Measurements from ENCODE around the gene CTNS. TPM values are rescaled to one million over a fixed set of nuclear protein-coding genes. Genes with fewer than 3 reads are reported as not detected.

Gene CTNS
- total and polyA plus RNA-seq, 4 donors: 7.7 to 24.9 (median 19.2) TPM

GRCh38 chr17:3603119-3603869 is 33.3 kb upstream of the CTNS start:
- H3K9me3 ChIP-seq (ENCODE audit: control insufficient read depth in 4 of 4, insufficient read depth in 3 of 4, low read length in 3 of 4): peaks cover 0 to 1% (median 0%) of the 10 kb centered on the region in 4 donors
- no peak for TF ChIP-seq CTCF (IDR thresholded peaks at IDR 0.05; ENCODE audit: control extremely low read depth, extremely low read depth)
- H3K36me3 ChIP-seq (ENCODE audit: control insufficient read depth in 4 of 4, insufficient read depth in 4 of 4, low read length in 4 of 4): peaks cover 6 to 19% (median 9%) of the 10 kb centered on the region in 4 donors
- no peak overlapping the region for H3K27ac ChIP-seq (ENCODE audit: low read depth in 1 of 2, low read length in 1 of 2)
- WGBS, 2 donors: 94% methylated on average over 17 of the region's 17 CpGs
- no peak overlapping the region for H3K9ac ChIP-seq (ENCODE audit: insufficient read depth in 1 of 2, low read length in 2 of 2)
- no peak for DNase-seq
- H3K4me1 ChIP-seq (ENCODE audit: control insufficient read depth in 5 of 5, insufficient read depth in 5 of 5, low read length in 5 of 5): no peaks in the 10 kb centered on the region
- H3K27me3 ChIP-seq (ENCODE audit: control insufficient read depth in 3 of 3, insufficient read depth in 3 of 3, low read length in 2 of 3): no peaks in the 10 kb centered on the region
- ATAC-seq (ENCODE audit: insufficient read depth, low FRiP score): no peak
- no peak overlapping the region for H3K4me3 ChIP-seq

- Histone ChIP-seq H3K9me3 (ENCODE audit: control insufficient read depth in 4 of 4, insufficient read depth in 3 of 4, low read length in 3 of 4) (peaks cover 0 to 1% (median 0%) of the 10 kb centered on the region in 4 donors), H3K4me3 (no peak overlapping the region), H3K36me3 (ENCODE audit: control insufficient read depth in 4 of 4, insufficient read depth in 4 of 4, low read length in 4 of 4) (peaks cover 6 to 19% (median 11%) of the 10 kb centered on the region in 4 donors), H3K27ac (ENCODE audit: low read depth in 1 of 2, low read length in 1 of 2) (no peak overlapping the region), H3K9ac (ENCODE audit: insufficient read depth in 1 of 2, low read length in 2 of 2) (no peak overlapping the region), H3K27me3 (ENCODE audit: control insufficient read depth in 3 of 3, insufficient read depth in 3 of 3, low read length in 2 of 3) (no peaks in the 10 kb centered on the region), H3K4me1 (ENCODE audit: control insufficient read depth in 5 of 5, insufficient read depth in 5 of 5, low read length in 5 of 5) (no peaks in the 10 kb centered on the region)
- ATAC-seq (ENCODE audit: insufficient read depth, low FRiP score) (no peak), DNase-seq (no peak)
- WGBS, 2 donors: 94 to 97% methylated on average over 4 of the region's 4 CpGs
- TF ChIP-seq CTCF (IDR thresholded peaks at IDR 0.05; ENCODE audit: control extremely low read depth, extremely low read depth): no peak
Measured at GRCh38 chr17:3603870-3604259, 32.7 kb upstream of the CTNS start.

- no peak overlapping the region for H3K9ac ChIP-seq (ENCODE audit: insufficient read depth in 1 of 2, low read length in 2 of 2)
- no peak for TF ChIP-seq CTCF (IDR thresholded peaks at IDR 0.05; ENCODE audit: control extremely low read depth, extremely low read depth)
- H3K27me3 ChIP-seq (ENCODE audit: control insufficient read depth in 3 of 3, insufficient read depth in 3 of 3, low read length in 2 of 3): no peaks in the 10 kb centered on the region
- DNase-seq (no peak), ATAC-seq (ENCODE audit: insufficient read depth, low FRiP score) (no peak)
- no peak overlapping the region for H3K27ac ChIP-seq (ENCODE audit: low read depth in 1 of 2, low read length in 1 of 2)
- WGBS, 2 donors: 86 to 97% methylated on average over 10 of the region's 10 CpGs
- H3K36me3 ChIP-seq (ENCODE audit: control insufficient read depth in 4 of 4, insufficient read depth in 4 of 4, low read length in 4 of 4): peaks cover 13 to 32% (median 17%) of the 10 kb centered on the region in 4 donors
- H3K4me1 ChIP-seq (ENCODE audit: control insufficient read depth in 5 of 5, insufficient read depth in 5 of 5, low read length in 5 of 5): no peaks in the 10 kb centered on the region
- H3K9me3 ChIP-seq (ENCODE audit: control insufficient read depth in 4 of 4, insufficient read depth in 3 of 4, low read length in 3 of 4): no peaks in the 10 kb centered on the region
- H3K4me3 ChIP-seq: no peak overlapping the region
Measured at GRCh38 chr17:3609689-3610088, 26.9 kb upstream of the CTNS start.

All from lung (tissue), 12 donors.